Mucosa of rectum (tissue), 2 donors: ENCODE data around the gene JPH4.
"Not testable (repeated sequence)": the region's sequence is repeated elsewhere in the genome, so short reads cannot be mapped to it uniquely, and the experiment has no call there.

ENCODE experiments used
- H3K27ac ChIP-seq, 2 donors: one replicate each; pipeline ENCODE4 v1.7.0; 2013; ENCODE audit warnings: inconsistent platforms in 2 of 2, low read depth in 2 of 2, low read length in 2 of 2
- H3K27me3 ChIP-seq, 2 donors: one replicate each; pipeline ENCODE4 v1.7.0; 2013; ENCODE audit warnings: low read length in 2 of 2; ENCODE audit not compliant: control insufficient read depth in 2 of 2, insufficient read depth in 2 of 2
- H3K36me3 ChIP-seq, 2 donors: one replicate each; pipeline ENCODE4 v1.7.0; 2013; ENCODE audit warnings: low read length in 2 of 2; ENCODE audit not compliant: control insufficient read depth in 2 of 2, insufficient read depth in 2 of 2
- H3K4me1 ChIP-seq, 2 donors: one replicate each; pipeline ENCODE4 v1.7.0; 2013; ENCODE audit warnings: low read length in 2 of 2, mild to moderate bottlenecking in 1 of 2; ENCODE audit not compliant: control insufficient read depth in 2 of 2, insufficient read depth in 2 of 2
- H3K4me3 ChIP-seq, 2 donors: one replicate each; pipeline ENCODE4 v1.7.0; 2013; ENCODE audit warnings: low read length in 2 of 2
- H3K9ac ChIP-seq, 2 donors: one replicate each; pipeline ENCODE4 v1.7.0; 2013; ENCODE audit warnings: low read length in 2 of 2, low read depth in 1 of 2, mild to moderate bottlenecking in 1 of 2
- H3K9me3 ChIP-seq, 2 donors: one replicate each; pipeline ENCODE4 v1.7.0; 2013; ENCODE audit warnings: low read length in 2 of 2; ENCODE audit not compliant: control insufficient read depth in 2 of 2
- donor health status: healthy.
- donor health status: Normal muscosa, but diverticular disease.

JPH4 gene

GRCh38 chr14:23609411-23610089 lies 31.0 kb upstream of the JPH4 start:
- not testable (repeated sequence) for H3K36me3 ChIP-seq, H3K27me3 ChIP-seq, H3K9ac ChIP-seq, H3K9me3 ChIP-seq
- Histone ChIP-seq H3K4me1 (peaks cover 18 to 43% of the 10 kb centered on the region in 2 donors), H3K4me3 (peak overlapping the region in 1 of 2 donors; percentile 20), H3K27ac (peak overlapping the region; percentile 18 to 56)

- H3K36me3 ChIP-seq = no peaks in the 10 kb centered on the region
- no peak overlapping the region for H3K4me3 ChIP-seq
- H3K9ac ChIP-seq = no peak overlapping the region
- no peaks in the 10 kb centered on the region for H3K9me3 ChIP-seq
- peaks cover 18 to 38% of the 10 kb centered on the region in 2 donors for H3K4me1 ChIP-seq
- no peaks in the 10 kb centered on the region for H3K27me3 ChIP-seq
- H3K27ac ChIP-seq = no peak overlapping the region
Observed at GRCh38 chr14:23609001-23609400, 30.4 kb upstream of the JPH4 start.

- H3K36me3 ChIP-seq = no peaks in the 10 kb centered on the region
- H3K4me3 ChIP-seq = no peak overlapping the region
- peaks cover 18 to 38% of the 10 kb centered on the region in 2 donors for H3K4me1 ChIP-seq
- no peak overlapping the region for H3K9ac ChIP-seq
- H3K27ac ChIP-seq = no peak overlapping the region
- no peaks in the 10 kb centered on the region for H3K9me3 ChIP-seq
- H3K27me3 ChIP-seq = no peaks in the 10 kb centered on the region
Observed at GRCh38 chr14:23608454-23608853, 29.9 kb upstream of the JPH4 start.

- H3K27me3 ChIP-seq = no peaks in the 10 kb centered on the region
- no peaks in the 10 kb centered on the region for H3K36me3 ChIP-seq
- H3K9ac ChIP-seq = no peak overlapping the region
- peaks cover 14 to 15% of the 10 kb centered on the region in 2 donors for H3K4me1 ChIP-seq
- no peak overlapping the region for H3K4me3 ChIP-seq
- no peak overlapping the region for H3K27ac ChIP-seq
- H3K9me3 ChIP-seq = no peaks in the 10 kb centered on the region
Observed at GRCh38 chr14:23605931-23606585, 27.5 kb upstream of the JPH4 start.

- no peak overlapping the region for H3K27ac ChIP-seq
- H3K9ac ChIP-seq = no peak overlapping the region
- H3K4me1 ChIP-seq = peaks cover 2 to 5% of the 10 kb centered on the region in 2 donors
- no peak overlapping the region for H3K4me3 ChIP-seq
- H3K27me3 ChIP-seq = no peaks in the 10 kb centered on the region
- H3K9me3 ChIP-seq = no peaks in the 10 kb centered on the region
- H3K36me3 ChIP-seq = no peaks in the 10 kb centered on the region
Observed at GRCh38 chr14:23604675-23605170, 26.1 kb upstream of the JPH4 start.

- H3K27ac ChIP-seq = no peak overlapping the region
- no peaks in the 10 kb centered on the region for H3K36me3 ChIP-seq
- no peaks in the 10 kb centered on the region for H3K27me3 ChIP-seq
- H3K9me3 ChIP-seq = no peaks in the 10 kb centered on the region
- H3K4me1 ChIP-seq = peaks cover 0 to 3% of the 10 kb centered on the region in 2 donors
- no peak overlapping the region for H3K9ac ChIP-seq
- H3K4me3 ChIP-seq = no peak overlapping the region
Observed at GRCh38 chr14:23604148-23604547, 25.6 kb upstream of the JPH4 start.

GRCh38 chr14:23603103-23603502 lies 24.5 kb upstream of the JPH4 start:
- H3K27ac ChIP-seq = no peak overlapping the region
- H3K36me3 ChIP-seq = no peaks in the 10 kb centered on the region
- H3K27me3 ChIP-seq = no peaks in the 10 kb centered on the region
- H3K9me3 ChIP-seq = no peaks in the 10 kb centered on the region
- H3K4me3 ChIP-seq = no peak overlapping the region
- H3K4me1 ChIP-seq = no peaks in the 10 kb centered on the region
- H3K9ac ChIP-seq = no peak overlapping the region

GRCh38 chr14:23602181-23603095 lies 23.8 kb upstream of the JPH4 start:
- Histone ChIP-seq H3K4me1 (no peaks in the 10 kb centered on the region), H3K4me3 (no peak overlapping the region), H3K27me3 (no peaks in the 10 kb centered on the region), H3K9ac (no peak overlapping the region), H3K9me3 (no peaks in the 10 kb centered on the region), H3K36me3 (no peaks in the 10 kb centered on the region), H3K27ac (no peak overlapping the region)

- Histone ChIP-seq H3K4me3 (no peak overlapping the region), H3K9me3 (no peaks in the 10 kb centered on the region), H3K36me3 (no peaks in the 10 kb centered on the region), H3K4me1 (no peaks in the 10 kb centered on the region), H3K27me3 (no peaks in the 10 kb centered on the region), H3K27ac (no peak overlapping the region), H3K9ac (no peak overlapping the region)
Observed at GRCh38 chr14:23601845-23602180, 23.2 kb upstream of the JPH4 start.

GRCh38 chr14:23601424-23601823 lies 22.8 kb upstream of the JPH4 start:
- H3K9ac ChIP-seq = no peak overlapping the region
- H3K4me1 ChIP-seq = no peaks in the 10 kb centered on the region
- H3K4me3 ChIP-seq = no peak overlapping the region
- H3K36me3 ChIP-seq = no peaks in the 10 kb centered on the region
- H3K9me3 ChIP-seq = no peaks in the 10 kb centered on the region
- no peaks in the 10 kb centered on the region for H3K27me3 ChIP-seq
- H3K27ac ChIP-seq = no peak overlapping the region
